Lung (tissue), 12 donors: Measurements from ENCODE around the gene TRIM41. TPM values are rescaled to one million over a fixed set of nuclear protein-coding genes. Genes with fewer than 3 reads are reported as not detected.
A peak's percentile ranks its signal among the peaks of the same experiment; 100 is the strongest.
"Not testable (repeated sequence)": the region's sequence is repeated elsewhere in the genome, so short reads cannot be mapped to it uniquely, and the experiment has no call there.

ENCODE experiments used
- ATAC-seq: fragments of 200-7000 bp; cut with Tn5 transposase; one replicate; pipeline ENCODE4 v1.9.1; 2020; ENCODE audit warnings: moderate number of reproducible peaks; ENCODE audit not compliant: insufficient read depth, low FRiP score
- DNase-seq, 3 donors: peaks; one replicate each; pipeline ENCODE4 v3.0.0-alpha.2; 2013 to 2017
- H3K27ac ChIP-seq, 2 donors: one replicate each; pipeline ENCODE4 v1.5.1; 2013; ENCODE audit warnings: mild to moderate bottlenecking in 2 of 2, moderate library complexity in 2 of 2, control low read depth in 1 of 2, inconsistent platforms in 1 of 2, low read depth in 1 of 2, low read length in 1 of 2
- H3K27me3 ChIP-seq, 3 donors: one replicate each; pipeline ENCODE4 v1.5.1; 2013; ENCODE audit warnings: low read length in 2 of 3; ENCODE audit not compliant: control insufficient read depth in 3 of 3, insufficient read depth in 3 of 3
- H3K36me3 ChIP-seq, 4 donors: one replicate each; pipeline ENCODE4 v1.5.1; 2013; ENCODE audit warnings: low read length in 4 of 4, mild to moderate bottlenecking in 1 of 4, moderate library complexity in 1 of 4; ENCODE audit not compliant: control insufficient read depth in 4 of 4, insufficient read depth in 4 of 4
- H3K4me1 ChIP-seq, 5 donors: one replicate each; pipeline ENCODE4 v1.5.1; 2013; ENCODE audit warnings: low read length in 5 of 5, mild to moderate bottlenecking in 2 of 5, moderate library complexity in 1 of 5; ENCODE audit not compliant: control insufficient read depth in 5 of 5, insufficient read depth in 5 of 5
- H3K4me3 ChIP-seq: one replicate; pipeline ENCODE4 v1.5.1; 2013; ENCODE audit warnings: mild to moderate bottlenecking, control low read depth, moderate library complexity
- H3K9ac ChIP-seq, 2 donors: one replicate each; pipeline ENCODE4 v1.5.1; 2013; ENCODE audit warnings: low read length in 2 of 2, control low read depth in 1 of 2; ENCODE audit not compliant: insufficient read depth in 1 of 2
- H3K9me3 ChIP-seq, 4 donors: one replicate each; pipeline ENCODE4 v1.5.1; 2013; ENCODE audit warnings: low read length in 3 of 4, mild to moderate bottlenecking in 1 of 4, moderate library complexity in 1 of 4; ENCODE audit not compliant: control insufficient read depth in 4 of 4, insufficient read depth in 3 of 4
- WGBS, 2 donors: extraction: QIAGEN DNeasy Blood & Tissue Kit; methylation state at CpG; one replicate each; pipeline ENCODE4 v1.1.7; 2013; 5-methylcytosine and 5-hydroxymethylcytosine counted together
- polyA plus RNA-seq, 2 donors: library from polyadenylated mRNA; stranded (reverse); fragments of 200-250 nt; gene quantifications; one replicate each; pipeline ENCODE4 v1.2.1, GENCODE V29; 2013
- total RNA-seq, 2 donors: library from RNA; depleted of rRNA in 1 of 2; stranded (reverse); fragments of >200 nt in 1 of 2; gene quantifications; one replicate each; pipeline ENCODE4 v1.2.1, GENCODE V29; 2014 to 2021
- TF ChIP-seq, protein P1 (sequence below): IDR thresholded peaks from 2 replicates; pipeline ENCODE4 v1.5.1; 2012; ENCODE audit warnings: mild to moderate bottlenecking; ENCODE audit errors: control extremely low read depth, extremely low read depth
- donor health status: control.
- donor health status: control.
- donor health status: Bipolar disorder and iron deficiency.
- donor health status: healthy.
- donor health status: DM: yes; HTN: yes; CAD: no.

Gene TRIM41
- total and polyA plus RNA-seq, 4 donors, result 13.1 to 38.6 (median 22.2) TPM

DNA sequence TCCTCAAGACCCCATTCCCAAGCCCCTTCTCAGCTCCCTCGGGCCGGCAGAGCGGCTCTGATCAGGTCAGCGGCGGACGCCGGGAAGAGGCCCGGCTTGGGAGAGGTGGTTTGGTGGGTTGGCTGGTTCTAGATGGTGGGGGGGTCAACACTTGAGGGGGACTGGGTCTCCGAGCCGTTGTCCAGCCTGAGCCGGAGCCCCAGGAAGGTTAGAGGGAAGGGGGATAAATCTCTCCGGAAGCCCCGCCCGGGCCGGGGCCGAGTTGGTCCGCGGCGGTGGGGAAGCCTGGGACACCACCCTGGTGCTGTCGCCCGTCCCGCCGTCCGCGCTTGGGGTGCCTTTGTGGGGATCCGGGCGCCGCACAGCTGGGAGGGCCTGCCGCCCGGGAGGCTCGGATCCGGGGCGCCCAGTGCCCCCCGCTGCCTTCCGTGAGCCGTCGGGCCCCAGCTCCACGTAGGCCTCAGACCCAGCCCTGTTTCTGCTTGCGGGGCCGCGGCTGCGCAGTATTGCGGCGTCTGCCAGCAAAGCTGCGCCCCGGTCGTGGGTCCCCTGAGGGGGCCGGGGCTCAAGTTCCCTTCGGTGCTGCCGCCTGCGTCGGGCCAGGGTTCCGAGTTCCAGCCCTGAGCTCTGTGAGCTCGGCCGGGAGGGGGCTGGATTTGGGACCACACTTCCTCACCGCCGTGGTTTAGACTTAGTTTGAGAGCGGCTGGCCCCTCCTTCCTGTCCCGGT is 38.4 kb downstream of the TRIM41 start:
- TF ChIP-seq, protein P1, sequence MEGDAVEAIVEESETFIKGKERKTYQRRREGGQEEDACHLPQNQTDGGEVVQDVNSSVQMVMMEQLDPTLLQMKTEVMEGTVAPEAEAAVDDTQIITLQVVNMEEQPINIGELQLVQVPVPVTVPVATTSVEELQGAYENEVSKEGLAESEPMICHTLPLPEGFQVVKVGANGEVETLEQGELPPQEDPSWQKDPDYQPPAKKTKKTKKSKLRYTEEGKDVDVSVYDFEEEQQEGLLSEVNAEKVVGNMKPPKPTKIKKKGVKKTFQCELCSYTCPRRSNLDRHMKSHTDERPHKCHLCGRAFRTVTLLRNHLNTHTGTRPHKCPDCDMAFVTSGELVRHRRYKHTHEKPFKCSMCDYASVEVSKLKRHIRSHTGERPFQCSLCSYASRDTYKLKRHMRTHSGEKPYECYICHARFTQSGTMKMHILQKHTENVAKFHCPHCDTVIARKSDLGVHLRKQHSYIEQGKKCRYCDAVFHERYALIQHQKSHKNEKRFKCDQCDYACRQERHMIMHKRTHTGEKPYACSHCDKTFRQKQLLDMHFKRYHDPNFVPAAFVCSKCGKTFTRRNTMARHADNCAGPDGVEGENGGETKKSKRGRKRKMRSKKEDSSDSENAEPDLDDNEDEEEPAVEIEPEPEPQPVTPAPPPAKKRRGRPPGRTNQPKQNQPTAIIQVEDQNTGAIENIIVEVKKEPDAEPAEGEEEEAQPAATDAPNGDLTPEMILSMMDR, result no peak
- Histone ChIP-seq H3K36me3 (peaks cover 0 to 9% (median 3%) of the 10 kb centered on the region in 4 donors), H3K4me1 (peaks cover 0 to 28% (median 15%) of the 10 kb centered on the region in 5 donors), H3K9ac (peak overlapping the region; percentile 93 to 97), H3K27me3 (no peaks in the 10 kb centered on the region), H3K27ac (peak overlapping the region; percentile 94 to 100), H3K9me3 (no peaks in the 10 kb centered on the region), H3K4me3 (peak overlapping the region; percentile 99)
- DNase-seq (peak; percentile 77 to 82 (median 80)), ATAC-seq (peak; percentile 75)
- 0 to 1% methylated on average over 52 to 59 of the region's 59 CpGs for WGBS, 2 donors

DNA sequence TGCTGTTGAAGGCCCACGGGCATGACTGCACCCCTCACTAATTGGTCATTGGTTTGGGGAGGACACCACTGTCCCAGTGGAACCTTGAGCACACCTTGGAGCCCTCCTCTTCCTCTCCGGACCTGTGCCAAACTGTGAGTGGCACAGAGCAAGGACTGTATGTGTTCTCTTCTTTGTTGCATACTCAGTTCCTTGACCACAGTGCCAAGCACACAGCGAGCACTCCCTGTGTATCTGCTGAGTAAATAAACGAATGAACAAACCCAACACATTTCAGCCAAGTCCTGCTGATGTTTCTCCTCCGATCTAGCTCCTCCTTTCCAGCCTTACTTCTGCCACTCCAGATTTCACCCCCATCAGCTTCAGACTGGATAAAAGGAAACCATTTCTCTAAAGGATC is 40.6 kb downstream of the TRIM41 start:
- TF ChIP-seq, protein P1, result no peak
- Histone ChIP-seq H3K27me3 (no peaks in the 10 kb centered on the region), H3K27ac (no peak overlapping the region), H3K4me3 (no peak overlapping the region), H3K4me1 (peaks cover 0 to 20% (median 12%) of the 10 kb centered on the region in 5 donors), H3K9ac (no peak overlapping the region), H3K9me3 (no peaks in the 10 kb centered on the region), H3K36me3 (peaks cover 0 to 9% (median 3%) of the 10 kb centered on the region in 4 donors)
- DNase-seq (no peak), ATAC-seq (no peak)
- 69 to 74% methylated on average over 5 of the region's 5 CpGs for WGBS, 2 donors

GRCh38 chr5:181265092-181265671 is 42.1 kb downstream of the TRIM41 start:
- Histone ChIP-seq H3K27me3 (no peaks in the 10 kb centered on the region), H3K36me3 (peaks cover 0 to 9% (median 3%) of the 10 kb centered on the region in 4 donors), H3K4me1 (peaks cover 0 to 8% (median 0%) of the 10 kb centered on the region in 5 donors), H3K27ac (no peak overlapping the region), H3K4me3 (no peak overlapping the region), H3K9me3 (no peaks in the 10 kb centered on the region), H3K9ac (no peak overlapping the region)
- ATAC-seq, result no peak
- DNase-seq, result no peak
- 87 to 88% methylated on average over 18 of the region's 18 CpGs for WGBS, 2 donors
- TF ChIP-seq, protein P1, result no peak

GRCh38 chr5:181267291-181267904 is 44.3 kb downstream of the TRIM41 start:
- H3K9ac ChIP-seq, H3K9me3 ChIP-seq, H3K27ac ChIP-seq, ATAC-seq, H3K27me3 ChIP-seq, DNase-seq, H3K4me1 ChIP-seq, H3K36me3 ChIP-seq, H3K4me3 ChIP-seq: not testable (repeated sequence)
- 52 to 71% methylated on average over 8 of the region's 8 CpGs for WGBS, 2 donors

- H3K27me3 ChIP-seq, H3K9me3 ChIP-seq, H3K4me1 ChIP-seq, DNase-seq, H3K36me3 ChIP-seq, H3K4me3 ChIP-seq, H3K9ac ChIP-seq, H3K27ac ChIP-seq, ATAC-seq: not testable (repeated sequence)
- WGBS, 2 donors, result 90 to 91% methylated on average over 12 of the region's 12 CpGs
Observed at GRCh38 chr5:181267907-181268306, 44.8 kb downstream of the TRIM41 start.
